Loucy (cell line): ENCODE data around the gene PLCZ1.

Experiments
- EZH2phosphoT487 ChIP-seq: fragments of 200-600 bp; IDR thresholded peaks from 2 replicates; pipeline ENCODE4 v1.6.1; 2018; ENCODE audit warnings: antibody characterized with exemption, mild to moderate bottlenecking, moderate library complexity, borderline replicate concordance
- TF ChIP-seq, protein P1 (sequence below): fragments of 200-600 bp; sonication (generic); conservative IDR thresholded peaks from 2 replicates; pipeline ENCODE4 v1.5.1; 2014; ENCODE audit warnings: mild to moderate bottlenecking, antibody characterized with exemption, low read length

GRCh38 chr12:18752280-18752920 lies 14.6 kb upstream of the PLCZ1 start:
- TF ChIP-seq, protein P1, sequence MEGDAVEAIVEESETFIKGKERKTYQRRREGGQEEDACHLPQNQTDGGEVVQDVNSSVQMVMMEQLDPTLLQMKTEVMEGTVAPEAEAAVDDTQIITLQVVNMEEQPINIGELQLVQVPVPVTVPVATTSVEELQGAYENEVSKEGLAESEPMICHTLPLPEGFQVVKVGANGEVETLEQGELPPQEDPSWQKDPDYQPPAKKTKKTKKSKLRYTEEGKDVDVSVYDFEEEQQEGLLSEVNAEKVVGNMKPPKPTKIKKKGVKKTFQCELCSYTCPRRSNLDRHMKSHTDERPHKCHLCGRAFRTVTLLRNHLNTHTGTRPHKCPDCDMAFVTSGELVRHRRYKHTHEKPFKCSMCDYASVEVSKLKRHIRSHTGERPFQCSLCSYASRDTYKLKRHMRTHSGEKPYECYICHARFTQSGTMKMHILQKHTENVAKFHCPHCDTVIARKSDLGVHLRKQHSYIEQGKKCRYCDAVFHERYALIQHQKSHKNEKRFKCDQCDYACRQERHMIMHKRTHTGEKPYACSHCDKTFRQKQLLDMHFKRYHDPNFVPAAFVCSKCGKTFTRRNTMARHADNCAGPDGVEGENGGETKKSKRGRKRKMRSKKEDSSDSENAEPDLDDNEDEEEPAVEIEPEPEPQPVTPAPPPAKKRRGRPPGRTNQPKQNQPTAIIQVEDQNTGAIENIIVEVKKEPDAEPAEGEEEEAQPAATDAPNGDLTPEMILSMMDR = no peak
- no peak for TF ChIP-seq EZH2phosphoT487
